ENCODE data around the gene MS4A14.
"Not testable (repeated sequence)": the region's sequence is repeated elsewhere in the genome, so short reads cannot be mapped to it uniquely, and the experiment has no call there.

Gene MS4A14

DNA sequence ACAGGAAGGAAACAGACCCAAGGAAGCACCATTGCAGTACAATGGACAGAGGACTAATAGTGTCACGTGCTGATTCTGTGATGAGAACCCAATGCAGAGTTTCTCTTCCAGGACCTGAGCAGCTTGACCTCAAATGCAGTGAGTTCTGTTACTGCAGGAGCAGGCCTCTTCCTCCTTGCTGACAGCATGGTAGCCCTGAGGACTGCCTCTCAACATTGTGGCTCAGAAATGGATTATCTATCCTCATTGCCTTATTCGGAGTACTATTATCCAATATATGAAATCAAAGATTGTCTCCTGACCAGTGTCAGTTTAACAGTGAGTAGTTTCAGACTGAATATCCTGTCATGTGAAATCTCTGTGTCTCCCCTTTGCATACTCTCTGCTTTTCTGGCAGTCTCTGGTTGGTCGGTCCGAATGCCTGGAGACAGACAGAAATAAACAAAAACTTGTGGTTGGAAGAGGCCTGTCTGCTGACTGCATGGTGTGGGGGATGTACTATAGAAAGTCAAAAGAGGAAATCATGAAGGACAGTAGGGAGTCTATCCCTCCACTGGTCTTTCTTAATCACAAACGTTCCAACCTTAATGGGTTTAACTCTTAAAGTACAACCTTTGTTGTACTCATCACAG lies 6.9 kb upstream of the MS4A14 start:
- DNase-seq = no peak

DNA sequence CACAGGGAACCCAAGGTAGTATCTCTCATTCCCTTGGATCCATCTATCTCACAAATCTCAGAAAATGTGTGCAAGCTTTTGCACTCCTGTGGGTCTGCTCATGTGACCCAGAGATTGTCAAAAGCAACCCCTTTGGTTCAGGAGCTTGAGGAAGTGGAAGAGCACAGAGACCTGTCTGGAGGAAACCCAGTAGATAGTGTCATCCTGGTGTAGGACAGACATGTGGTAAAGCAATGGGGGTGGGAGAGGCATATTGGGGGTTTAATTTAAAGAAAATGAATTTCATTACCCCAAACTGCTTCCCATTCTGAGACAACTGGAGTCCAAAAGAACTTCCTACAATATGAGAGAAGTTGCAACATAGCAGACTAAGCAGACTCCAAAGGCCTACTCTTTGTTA lies 5.8 kb upstream of the MS4A14 start:
- no peak for DNase-seq

DNA sequence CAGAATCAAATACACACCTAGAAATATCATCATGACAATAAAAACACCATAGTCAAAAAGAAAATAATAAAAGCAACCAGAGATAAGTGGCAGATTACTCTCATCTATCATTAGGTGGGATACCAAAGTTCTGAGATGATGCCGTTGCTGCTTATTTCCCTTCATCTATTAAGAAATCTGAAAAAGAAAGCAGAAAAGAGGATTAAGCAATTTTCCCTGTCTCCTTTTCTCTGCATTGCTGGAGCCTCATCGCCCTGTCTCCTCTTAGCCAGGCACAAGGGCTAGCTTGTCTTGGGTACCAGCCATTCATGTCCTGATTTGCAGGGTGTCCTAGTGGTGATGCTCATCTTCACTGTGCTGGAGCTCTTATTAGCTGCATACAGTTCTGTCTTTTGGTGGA lies 3.9 kb upstream of the MS4A14 start:
- no peak for DNase-seq

DNA sequence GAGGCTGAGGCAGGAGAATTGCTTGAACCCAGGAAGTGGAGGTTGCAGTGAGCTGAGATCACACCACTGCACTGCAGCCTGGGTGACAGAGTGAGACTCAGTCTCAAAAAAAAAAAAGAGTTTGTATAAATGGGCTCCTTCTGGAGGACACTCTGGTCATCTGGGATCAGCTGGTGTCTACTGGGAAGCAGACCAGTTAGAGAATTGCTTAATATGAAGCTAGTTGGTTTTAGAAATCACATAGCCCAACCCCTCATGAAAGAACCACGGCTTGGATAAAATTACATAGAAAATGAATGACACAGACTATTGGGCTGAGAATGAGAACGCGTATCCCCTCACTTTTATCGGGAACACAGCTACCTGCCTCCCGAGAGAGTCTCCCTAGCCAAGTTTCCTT lies 3.2 kb upstream of the MS4A14 start:
- no peak for DNase-seq

DNA sequence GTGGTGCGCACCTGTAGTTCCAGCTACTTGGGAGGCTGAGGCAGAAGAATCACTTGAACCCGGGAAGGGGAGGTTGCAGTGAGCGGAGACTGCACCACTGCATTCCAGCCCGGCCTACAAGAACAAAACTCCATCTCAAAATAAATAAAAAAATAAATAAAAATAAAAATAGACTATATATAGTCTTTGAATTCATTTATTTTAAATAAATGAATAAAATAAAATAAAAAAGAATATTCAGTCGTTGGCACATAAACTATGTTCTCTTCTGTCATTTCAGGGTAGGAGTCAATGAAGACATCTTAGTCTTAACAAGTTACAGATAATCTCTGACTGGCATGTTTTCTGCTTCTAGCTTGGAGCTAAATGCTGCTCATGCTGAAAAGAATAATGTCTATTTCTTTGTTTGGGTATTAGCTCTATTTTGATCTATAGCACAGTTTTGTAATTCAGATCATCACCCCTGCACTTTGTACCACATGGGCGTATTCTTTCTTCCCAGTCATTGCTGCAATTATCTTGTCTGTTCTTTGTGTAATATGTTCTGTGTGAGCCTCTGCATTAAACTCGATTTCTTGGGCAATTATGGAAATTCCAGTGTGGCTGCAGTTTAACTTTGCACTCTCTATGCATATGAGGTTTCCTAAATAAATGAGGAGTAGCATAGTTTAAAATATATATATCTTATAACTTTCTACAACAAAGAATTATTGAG lies 1.4 kb upstream of the MS4A14 start:
- no peak for DNase-seq

DNA sequence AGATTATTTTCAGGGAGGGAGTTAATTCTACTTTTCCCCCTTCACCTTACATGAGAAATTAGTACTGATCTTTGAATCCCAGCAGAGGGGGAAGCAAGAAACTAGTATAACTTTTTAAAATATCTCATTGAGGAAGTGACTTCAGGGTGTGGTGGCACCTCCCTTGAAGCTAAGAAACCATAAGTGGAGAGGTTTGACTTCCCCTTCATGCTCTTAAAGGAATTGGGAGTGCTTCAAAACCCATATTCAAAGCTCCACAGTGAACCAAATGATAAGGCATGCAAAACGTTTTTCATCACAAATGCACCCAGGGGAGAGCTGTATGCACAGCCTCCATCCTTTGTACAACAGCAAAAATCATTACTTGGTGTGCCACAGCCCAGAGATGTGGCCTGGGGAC lies 540 bp downstream of the MS4A14 start:
- no peak for DNase-seq

DNA sequence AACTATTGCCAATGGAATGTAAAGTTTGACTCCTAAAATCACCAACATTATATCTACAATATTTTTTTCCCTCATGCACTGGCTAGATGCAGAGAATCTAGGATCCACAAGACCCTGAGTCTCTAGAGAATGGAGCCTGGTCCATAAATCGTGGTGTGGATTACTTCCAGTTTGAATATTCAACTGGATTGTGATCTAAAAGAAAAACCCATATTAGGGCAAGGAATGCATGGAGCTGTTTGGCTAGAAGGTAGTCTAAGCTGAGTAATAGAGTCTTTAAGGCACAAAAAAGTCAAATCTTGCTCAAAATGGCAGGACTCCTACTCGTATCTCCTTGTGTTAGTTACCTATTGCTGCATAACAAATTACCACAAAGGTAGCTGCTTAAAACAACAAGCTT lies 23.8 kb downstream of the MS4A14 start:
- DNase-seq = no peak

DNA sequence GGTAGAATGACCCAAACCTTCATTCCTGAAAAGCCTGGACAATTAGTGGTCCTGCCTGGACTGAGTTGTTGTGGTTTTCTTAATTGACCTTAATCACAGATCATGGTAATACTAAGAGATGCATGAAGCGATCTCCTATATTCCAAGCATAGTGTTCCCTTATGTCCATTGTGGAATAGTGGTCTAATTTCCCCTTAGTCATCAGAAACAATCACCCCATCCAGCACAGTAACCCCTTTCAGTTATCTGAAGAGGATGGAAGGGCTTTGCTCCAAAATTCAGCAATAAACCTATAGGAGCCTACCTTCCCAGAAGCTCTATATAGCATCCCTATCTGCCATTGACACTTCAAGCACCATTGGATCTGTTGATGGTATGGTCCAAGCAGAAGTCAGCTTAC lies 26.4 kb downstream of the MS4A14 start:
- DNase-seq = no peak

DNA sequence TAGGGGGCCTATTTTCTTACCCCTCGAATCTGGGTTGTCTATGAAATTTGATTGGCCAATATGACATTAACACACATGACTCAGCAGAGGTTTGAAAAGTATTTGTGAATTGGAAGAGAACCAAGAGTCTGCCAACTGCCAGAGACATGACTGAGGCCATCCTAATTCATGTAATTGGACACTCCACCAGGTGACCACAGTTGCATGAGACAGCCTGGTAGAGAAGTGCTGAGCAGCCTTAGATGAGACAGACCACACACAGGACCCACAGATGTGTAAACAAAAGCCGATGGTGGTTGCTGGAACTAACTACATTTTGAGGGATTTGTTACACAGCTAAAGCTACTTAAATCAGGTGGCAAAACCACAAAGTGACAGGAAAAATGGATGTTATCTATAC lies 32.3 kb downstream of the MS4A14 start:
- no peak for DNase-seq

DNA sequence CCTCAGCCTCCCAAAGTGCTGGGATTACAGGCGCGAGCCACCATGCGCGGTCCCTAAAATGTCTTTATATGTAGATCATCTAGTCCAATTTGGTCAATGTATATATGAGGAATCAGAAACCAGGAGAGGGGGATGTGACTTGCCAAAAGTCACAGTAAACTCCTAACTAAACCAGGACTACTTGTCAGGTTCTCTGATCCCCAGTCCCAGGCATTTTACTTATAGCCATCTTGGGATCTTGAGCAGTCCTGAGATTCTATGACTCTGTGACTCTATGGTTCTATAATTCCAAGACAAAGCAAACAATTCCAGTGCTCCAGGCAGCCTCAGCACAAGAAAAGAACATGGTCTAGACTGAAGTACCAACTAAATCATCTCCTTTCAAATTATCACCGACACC lies 33.0 kb downstream of the MS4A14 start, which contains the start of gene MS4A5:
MS4A5 (plus strand) TSS at position 301 of the 400 bp plus-strand sequence. CDS start 103 bp downstream, outside the sequence.
- no peak for DNase-seq

DNA sequence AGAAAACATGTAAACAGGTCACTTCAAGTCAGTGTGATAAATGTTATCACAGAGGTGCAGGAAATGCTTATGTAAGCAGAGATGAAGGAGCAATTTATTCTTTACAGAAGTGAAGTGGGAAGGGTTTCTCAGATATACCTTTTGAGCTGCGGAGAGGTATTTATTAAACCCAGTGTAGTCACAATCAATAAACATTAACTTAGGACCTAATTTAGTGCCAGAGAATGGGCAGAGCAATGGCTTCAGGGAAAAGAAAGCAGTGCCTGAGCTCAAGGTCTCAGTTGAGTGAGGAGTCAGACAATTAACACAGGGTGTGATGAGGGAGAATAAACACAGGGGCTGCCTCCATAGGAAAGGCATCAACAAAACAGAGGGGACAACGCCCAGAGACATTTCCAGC lies 35.0 kb downstream of the MS4A14 start:
- DNase-seq = no peak

DNA sequence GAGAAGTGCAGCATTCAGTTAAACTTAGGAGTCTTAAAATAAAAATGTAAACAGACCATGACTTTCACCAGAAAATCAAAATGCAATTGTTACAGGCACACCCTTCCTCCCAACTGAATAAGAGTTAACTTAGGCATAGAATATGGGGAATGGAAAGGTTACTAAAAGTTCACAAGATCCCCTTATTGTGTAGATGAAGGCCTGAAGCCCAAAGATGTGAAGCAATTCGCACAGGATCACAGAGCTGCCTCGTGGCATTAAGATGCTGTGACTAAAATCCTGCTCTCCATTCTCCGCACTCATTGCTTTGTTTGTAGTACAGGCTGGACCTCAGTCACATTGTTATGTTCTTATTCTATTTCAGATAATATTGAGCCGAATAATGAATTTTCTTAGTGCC lies 37.1 kb downstream of the MS4A14 start:
- DNase-seq = no peak

DNA sequence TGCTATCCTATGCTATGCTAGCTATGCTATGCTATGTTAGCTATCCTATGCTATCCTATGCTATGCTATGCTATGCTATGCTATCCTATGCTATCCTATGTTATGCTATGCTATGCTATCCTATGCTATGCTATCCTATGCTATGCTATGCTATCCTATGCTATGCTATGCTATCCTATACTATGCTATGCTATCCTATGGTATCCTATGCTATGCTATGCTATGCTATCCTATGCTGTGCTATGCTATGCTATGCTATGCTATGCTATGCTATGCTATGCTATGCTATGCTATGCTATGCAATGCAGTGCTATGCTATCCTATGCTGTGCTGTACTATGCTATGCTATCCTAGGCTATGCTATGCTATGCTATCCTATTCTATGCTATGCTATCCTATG lies 50.8 kb downstream of the MS4A14 start:
- no peak for DNase-seq

DNA sequence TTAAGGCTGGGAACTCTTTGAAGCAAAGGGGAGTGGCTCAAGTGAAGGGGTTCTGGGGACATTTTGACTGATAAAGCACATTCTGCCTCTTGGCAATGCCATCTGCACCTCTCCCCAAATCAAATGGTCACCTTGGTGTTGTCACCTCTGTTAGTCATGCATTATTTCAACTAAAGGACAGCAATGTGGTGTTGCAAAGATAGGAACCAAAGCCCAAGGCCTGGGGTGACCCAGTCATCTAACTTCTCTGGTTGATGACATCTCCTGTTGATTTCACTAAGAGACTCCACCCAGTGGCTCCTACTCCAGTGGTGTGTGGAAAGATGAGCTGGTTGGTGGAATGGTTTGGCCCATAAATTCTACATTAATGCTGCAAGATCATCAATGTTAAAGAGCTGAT lies 51.6 kb downstream of the MS4A14 start:
- DNase-seq = no peak

DNA sequence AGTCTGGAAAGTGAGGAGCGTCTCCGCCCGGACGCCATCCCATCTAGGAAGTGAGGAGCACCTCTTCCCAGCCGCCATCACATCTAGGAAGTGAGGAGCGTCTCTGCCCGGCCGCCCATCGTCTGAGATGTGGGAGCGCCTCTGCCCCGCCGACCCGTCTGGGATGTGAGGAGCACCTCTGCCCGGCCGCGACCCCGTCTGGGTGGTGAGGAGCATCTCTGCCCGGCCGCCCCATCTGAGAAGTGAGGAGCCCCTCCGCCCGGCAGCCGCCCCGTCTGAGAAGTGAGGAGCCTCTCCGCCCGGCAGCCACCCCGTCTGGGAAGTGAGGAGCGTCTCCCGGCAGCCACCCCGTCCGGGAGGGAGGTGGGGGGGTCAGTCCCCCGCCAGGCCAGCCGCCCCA lies 54.9 kb downstream of the MS4A14 start:
- DNase-seq = not testable (repeated sequence)

DNA sequence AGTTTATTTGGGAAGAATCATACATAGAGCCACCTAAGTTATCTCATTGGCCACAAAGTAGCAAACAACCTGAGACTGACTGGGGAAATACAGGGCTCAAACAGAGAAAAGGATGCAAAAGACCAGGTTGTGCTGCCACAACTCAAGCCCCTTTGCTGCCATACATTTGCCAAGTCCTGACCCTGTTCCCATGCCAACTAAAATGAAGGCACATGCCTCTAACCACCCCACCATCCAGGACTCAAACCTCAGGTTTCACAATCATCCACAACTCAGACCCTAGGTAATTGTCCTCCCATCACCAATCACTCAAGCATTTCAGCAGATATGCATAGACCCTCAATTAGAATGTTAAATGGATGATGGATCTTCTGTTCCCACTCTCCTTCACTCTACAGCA lies 58.0 kb downstream of the MS4A14 start:
- DNase-seq = no peak

DNA sequence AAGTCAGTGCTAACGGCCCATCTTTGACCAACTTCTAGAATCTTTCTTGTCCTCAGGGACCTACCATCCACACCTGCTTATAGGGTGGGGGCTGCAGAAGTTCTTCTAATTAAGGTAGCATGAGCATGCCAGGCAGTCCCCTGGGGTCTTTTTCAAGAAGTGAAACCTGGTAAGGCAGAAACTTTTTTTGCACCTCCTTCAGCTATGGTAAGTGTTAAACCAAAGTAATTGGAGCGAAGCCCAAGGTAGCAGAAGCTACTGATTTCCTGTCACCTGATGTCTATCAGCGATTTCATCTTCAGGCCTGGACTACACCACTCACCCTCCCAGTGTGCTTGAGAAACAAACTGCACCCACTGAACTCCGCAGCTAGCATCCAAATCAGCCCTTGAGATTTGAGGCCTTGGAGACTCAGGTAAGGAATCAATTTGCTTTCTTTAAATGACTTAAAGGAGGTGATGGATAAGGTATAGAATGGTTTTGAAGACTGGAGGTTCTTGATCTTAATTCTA lies 59.3 kb downstream of the MS4A14 start, which contains the start of gene MS4A1:
MS4A1 (plus strand) TSS at position 317 of the 512 bp plus-strand sequence. CDS start 6,528 bp downstream, outside the sequence.
- no peak for DNase-seq

DNA sequence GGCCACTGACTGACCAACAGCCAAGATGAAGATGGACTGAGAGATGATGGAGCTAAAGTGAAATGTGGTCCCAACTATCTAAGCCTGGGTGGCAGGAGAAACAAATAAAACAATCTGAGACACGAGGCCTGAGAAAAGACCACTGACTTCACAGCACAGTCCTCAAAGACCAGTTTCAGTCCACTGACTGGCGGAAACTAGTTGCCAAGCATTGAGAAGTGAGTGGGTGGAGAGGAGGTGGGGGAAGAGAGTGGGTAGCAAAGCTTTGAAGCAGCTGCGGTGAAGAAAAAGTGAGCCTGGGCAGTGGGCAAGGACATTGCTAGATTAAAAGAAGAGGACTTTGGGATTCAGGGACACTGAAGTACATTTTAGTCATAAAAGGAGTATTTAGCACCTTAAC lies 61.3 kb downstream of the MS4A14 start:
- no peak for DNase-seq

DNA sequence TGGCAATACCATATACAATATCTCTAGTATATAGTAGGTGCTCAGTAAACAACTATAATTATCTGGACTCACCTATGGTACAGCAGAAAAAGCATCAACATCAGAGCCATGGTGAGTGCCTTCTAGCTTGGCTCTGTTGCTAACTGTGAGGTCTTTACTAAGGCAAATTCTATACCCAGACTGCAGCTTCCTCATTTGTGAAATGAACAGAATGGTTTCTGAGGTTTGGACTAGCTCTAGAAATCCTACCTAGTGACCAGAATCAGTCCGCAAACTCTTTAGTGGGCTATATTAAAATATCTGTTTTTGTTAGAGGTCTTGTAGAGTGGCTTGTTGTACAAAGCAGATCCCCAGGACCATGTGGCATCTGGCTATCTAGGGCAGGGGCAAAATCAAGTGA lies 63.1 kb downstream of the MS4A14 start:
- no peak for DNase-seq

Data from activated CD4-positive, alpha-beta T cell treated with anti-CD3 and anti-CD28 coated beads, Interleukin-2, amount 50 U/mL, for 48 hours (primary cell).